ENCODE results near the gene PRKAR2B. TPM values are rescaled to one million over a fixed set of nuclear protein-coding genes. Genes with fewer than 3 reads are reported as not detected.
A peak's percentile ranks its signal among the peaks of the same experiment; 100 is the strongest.

The PRKAR2B gene
- total and polyA plus RNA-seq, 2 of the 4 experiments (the other 2 are of a cell fraction): 3.0 to 3.1 TPM

- Histone ChIP-seq H3K18ac (ENCODE audit: low read depth, low read length) (no peak overlapping the region), H3K4me1 (ENCODE audit: control insufficient read depth, insufficient read depth, low read length) (no peaks in the 10 kb centered on the region), H2AK5ac (ENCODE audit: low read depth, low read length) (no peak overlapping the region), H4K8ac (ENCODE audit: low read depth in 2 of 2, low read length in 2 of 2) (no peak overlapping the region), H3K56ac (ENCODE audit: extremely low read depth, insufficient read depth, low read length) (no peak overlapping the region), H3K9me1 (ENCODE audit: insufficient read depth, low read length) (no peaks in the 10 kb centered on the region), H3K4me2 (ENCODE audit: low read depth, low read length) (no peak overlapping the region), H3K27ac (ENCODE audit: insufficient read depth, low read length) (no peak overlapping the region), H2BK5ac (ENCODE audit: low read depth, low read length, poor library complexity, severe bottlenecking) (no peak overlapping the region), H4K5ac (ENCODE audit: low read depth, low read length) (no peak overlapping the region), H3K4me3 (ENCODE audit: insufficient read depth, low read depth, low read length) (no peak overlapping the region), H2AK9ac (replicated peaks; ENCODE audit: low read depth, low read length, poor library complexity) (no peak overlapping the region), H2BK20ac (ENCODE audit: low read depth, low read length) (no peak overlapping the region), H4K91ac (ENCODE audit: insufficient read depth, low read depth, low read length) (no peak overlapping the region), H3K36me3 (ENCODE audit: control insufficient read depth, insufficient read depth, low read length) (no peaks in the 10 kb centered on the region), H2BK15ac (ENCODE audit: low read depth, low read length) (no peak overlapping the region), H3K4ac (ENCODE audit: low read depth, low read length) (no peak overlapping the region), H3K23ac (ENCODE audit: low read depth, low read length) (no peak overlapping the region), H2AFZ (replicated peaks; ENCODE audit: low read length, poor library complexity) (no peak overlapping the region), H3K27me3 (ENCODE audit: control insufficient read depth, insufficient read depth, low read length) (peaks cover 2% of the 10 kb centered on the region; the same call in 1 of the 2 replicates), H2BK120ac (ENCODE audit: low read depth, low read length) (no peak overlapping the region), H4K20me1 (ENCODE audit: insufficient read depth, low read length) (no peaks in the 10 kb centered on the region), H3K9ac (ENCODE audit: low read depth, low read length) (no peak overlapping the region), H3K9me3 (ENCODE audit: control insufficient read depth, insufficient read depth, low read length) (no peaks in the 10 kb centered on the region), H3K14ac (replicated peaks; ENCODE audit: low read depth, low read length) (no peak overlapping the region), H3K79me1 (ENCODE audit: low read depth in 1 of 2, low read length in 2 of 2) (no peaks in the 10 kb centered on the region)
- ChIA-PET CTCF (no interaction called here), POLR2A (ENCODE audit: unreplicated experiment) (no interaction called here)
- no CpG with 5 or more reads among the region's 5 CpGs for WGBS, 2 experiments (ENCODE audit: extremely low coverage in 2 of 2, insufficient read length in 1 of 2)
- BruUV-seq (replicated peaks): no TSS peak
- ATAC-seq (ENCODE audit: low read depth) (no peak), DNase-seq (no peak)
- TF ChIP-seq SMC3 (IDR thresholded peaks at IDR 0.05; ENCODE audit: low read depth, low read length) (no peak), NFE2L2 (IDR thresholded peaks at IDR 0.05; ENCODE audit: low read depth, low read length) (peak; percentile 42; the same call in 1 of the 2 replicates), CEBPB (IDR thresholded peaks at IDR 0.05; ENCODE audit: low read depth, low read length) (no peak)
- in situ Hi-C loops (cut with MboI; ENCODE audit: low sequenced_read_pairs) (no loop called here), dilution Hi-C loops (cut with HindIII; ENCODE audit: low sequenced_read_pairs, unreplicated experiment) (no loop called here), intact Hi-C loops (cut with micrococcal nuclease) (no loop called here)
Measured at GRCh38 chr7:106997487-106998271, 46.8 kb upstream of the PRKAR2B start.

All from IMR-90 (cell line).